ENCODE results near the gene RYR3.

GRCh38 chr15:33644304-33644703 lies 333.5 kb downstream of the RYR3 start:
- no peak for TF ChIP-seq CTCF (conservative IDR thresholded peaks at IDR 0.05; ENCODE audit: low read length)
- no peak for TF ChIP-seq EZH2phosphoT487 (IDR thresholded peaks at IDR 0.05; ENCODE audit: borderline replicate concordance, low read depth, low read length)

All from OCI-LY7 (cell line).